ENCODE measurements around the gene ROMO1.

- TF ChIP-seq CTCF (IDR thresholded peaks at IDR 0.05; ENCODE audit: low read depth, low read length) (peak; percentile 15; the same call in 1 of the 2 replicates), EZH2phosphoT487 (IDR thresholded peaks at IDR 0.05; ENCODE audit: low read depth) (no peak)
Observed at GRCh38 chr20:35739294-35740163, 40.3 kb downstream of the ROMO1 start.
